HG03039 (cell line): ENCODE measurements around the gene HOXB8.

Experiments used
- ATAC-seq: cut with Tn5 transposase; IDR thresholded peaks from one replicate; pipeline ENCODE4 v1.9.1; 2021; ENCODE audit warnings: mild to moderate bottlenecking, moderate library complexity; ENCODE audit not compliant: unreplicated experiment

HOXB8 gene

GRCh38 chr17:48637323-48638260 lies 22.5 kb upstream of the HOXB8 start:
- ATAC-seq: no peak

DNA sequence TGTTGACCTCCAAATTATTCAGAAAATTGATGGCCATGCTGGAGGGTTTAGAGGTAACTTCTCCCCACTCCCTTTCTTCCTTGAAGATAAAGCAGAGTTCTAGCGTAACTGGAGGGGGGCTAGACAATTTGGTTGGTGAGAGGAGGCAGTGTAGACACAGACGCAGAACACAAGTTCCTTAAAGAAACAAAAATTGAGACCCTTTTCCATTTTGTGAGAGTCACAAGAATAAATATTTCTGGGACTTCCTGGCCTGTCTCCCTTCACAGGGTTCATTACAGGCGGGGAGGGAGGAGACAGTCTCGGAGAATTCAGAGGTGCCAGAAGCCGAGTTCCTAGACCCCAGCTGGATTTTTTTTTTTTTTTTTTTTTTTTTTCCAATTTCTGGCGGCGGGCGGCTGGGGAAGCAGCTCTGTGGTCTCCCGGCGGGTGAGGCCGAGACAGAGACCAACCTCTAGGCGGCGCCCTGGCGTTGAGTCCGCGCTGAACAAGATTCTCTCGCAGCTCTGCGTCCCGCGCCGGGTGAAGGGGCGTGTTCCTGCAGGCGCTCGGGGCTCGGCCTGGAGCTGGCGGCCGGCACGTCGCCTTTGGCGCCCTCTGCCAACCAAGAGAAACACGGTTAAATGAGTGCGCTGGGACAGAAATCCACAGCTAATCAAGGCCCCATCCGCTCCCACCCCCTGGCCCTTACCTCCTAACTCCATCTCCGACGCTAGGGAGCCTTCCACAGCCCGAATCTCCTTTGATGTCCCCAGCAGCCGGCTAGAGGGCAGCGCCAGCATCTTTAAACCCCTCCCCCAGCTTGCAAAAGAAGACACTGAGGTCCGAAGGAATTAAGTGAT lies 21.3 kb upstream of the HOXB8 start:
- no peak for ATAC-seq

DNA sequence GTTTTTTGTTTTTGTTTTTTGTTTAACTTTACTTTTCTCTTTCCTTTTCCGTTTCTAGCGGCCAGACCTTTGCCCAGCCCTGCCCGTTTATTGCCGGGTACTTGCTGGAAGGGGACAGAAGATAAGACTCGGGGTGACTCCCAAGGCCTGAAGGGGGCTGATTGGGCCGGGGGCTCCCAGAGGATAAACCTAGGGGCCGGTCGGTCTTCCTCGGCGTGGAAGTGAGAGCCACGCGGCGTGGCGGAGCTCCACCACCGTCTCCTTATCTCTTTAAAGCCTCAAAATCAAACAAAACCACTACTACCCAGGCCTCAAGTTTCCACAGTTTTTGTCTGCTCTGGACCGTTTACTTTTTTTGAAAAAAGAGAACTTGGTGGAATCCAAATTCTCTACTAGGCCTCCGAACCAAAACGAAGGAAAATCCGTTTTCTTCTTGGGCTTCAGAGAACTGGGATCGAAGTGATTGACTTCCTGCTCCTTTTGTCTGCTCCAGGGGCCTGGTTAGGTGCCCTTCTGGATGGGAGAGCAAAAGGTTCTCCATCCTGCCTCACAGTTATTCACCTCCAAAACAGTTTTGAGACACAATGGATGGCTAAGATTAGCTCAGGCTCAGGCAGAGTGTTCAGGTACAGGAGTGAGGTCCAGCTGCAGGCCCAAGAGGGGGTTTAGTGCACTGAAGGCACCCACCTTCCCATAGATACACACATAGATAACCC lies 19.6 kb upstream of the HOXB8 start:
- no peak for ATAC-seq

DNA sequence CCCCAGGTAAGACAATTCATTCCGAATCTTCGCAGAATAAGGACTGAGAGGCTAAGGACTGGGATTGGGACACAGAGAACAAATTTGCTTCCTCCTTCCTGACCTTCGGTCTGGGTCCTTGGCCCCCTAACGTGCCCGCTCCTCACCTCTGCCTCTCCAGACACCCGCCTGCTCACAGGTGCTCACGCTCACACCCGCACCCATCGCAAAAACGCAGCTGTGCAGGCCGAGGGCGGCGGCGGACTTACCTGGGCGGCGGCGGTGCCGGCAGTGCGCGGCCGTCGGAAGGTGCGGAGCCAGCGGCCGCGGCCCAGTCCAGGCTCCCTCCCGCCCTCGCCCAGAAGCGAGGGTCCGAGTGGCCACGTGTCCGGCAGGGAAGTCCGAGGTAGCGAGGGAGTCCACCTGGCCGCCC lies 18.2 kb upstream of the HOXB8 start:
- no peak for ATAC-seq

- no peak for ATAC-seq
Measured at GRCh38 chr17:48632579-48633265, 17.6 kb upstream of the HOXB8 start.

GRCh38 chr17:48631693-48632578 lies 16.8 kb upstream of the HOXB8 start:
- no peak for ATAC-seq

DNA sequence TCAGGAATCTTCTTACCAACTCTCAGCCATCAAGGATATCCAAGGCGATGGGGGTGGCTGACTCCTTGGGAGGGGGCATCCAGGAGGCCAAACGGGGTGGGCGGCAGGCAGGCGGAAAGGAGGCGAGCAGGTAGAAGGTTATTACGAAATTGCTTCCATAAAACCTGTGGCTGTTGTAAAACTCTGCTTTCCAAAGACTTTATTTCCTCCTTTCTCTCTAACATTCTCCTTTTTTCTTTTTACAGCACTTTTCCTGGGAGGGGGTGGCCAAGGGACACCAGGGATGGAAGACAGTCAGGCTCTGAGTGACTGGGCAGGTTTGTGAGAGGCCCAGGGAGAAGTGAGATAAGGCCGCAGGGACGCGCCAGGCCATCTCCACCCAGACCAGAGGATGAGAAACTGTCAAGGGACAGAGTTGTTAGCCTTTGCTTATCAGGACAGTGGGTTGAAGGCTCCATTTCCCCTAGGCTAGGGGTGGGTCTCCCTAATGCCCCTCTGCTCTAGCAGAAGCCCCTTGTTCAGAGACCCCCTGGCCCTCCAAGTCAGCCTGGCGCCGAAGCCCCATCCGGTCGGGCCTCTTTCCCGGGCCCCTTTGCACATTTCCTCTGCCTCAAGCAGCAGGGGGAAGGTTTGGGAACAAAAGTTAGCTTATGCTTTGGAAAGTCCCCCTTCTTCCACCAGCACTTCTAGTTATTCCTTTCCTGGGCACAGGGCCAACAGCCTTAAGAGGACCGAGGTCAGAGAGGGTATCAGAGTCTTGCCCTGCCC lies 16.0 kb upstream of the HOXB8 start:
- no peak for ATAC-seq

GRCh38 chr17:48630009-48630924 lies 15.2 kb upstream of the HOXB8 start:
- ATAC-seq: no peak

- no peak for ATAC-seq
Measured at GRCh38 chr17:48629411-48629759, 14.3 kb upstream of the HOXB8 start.

DNA sequence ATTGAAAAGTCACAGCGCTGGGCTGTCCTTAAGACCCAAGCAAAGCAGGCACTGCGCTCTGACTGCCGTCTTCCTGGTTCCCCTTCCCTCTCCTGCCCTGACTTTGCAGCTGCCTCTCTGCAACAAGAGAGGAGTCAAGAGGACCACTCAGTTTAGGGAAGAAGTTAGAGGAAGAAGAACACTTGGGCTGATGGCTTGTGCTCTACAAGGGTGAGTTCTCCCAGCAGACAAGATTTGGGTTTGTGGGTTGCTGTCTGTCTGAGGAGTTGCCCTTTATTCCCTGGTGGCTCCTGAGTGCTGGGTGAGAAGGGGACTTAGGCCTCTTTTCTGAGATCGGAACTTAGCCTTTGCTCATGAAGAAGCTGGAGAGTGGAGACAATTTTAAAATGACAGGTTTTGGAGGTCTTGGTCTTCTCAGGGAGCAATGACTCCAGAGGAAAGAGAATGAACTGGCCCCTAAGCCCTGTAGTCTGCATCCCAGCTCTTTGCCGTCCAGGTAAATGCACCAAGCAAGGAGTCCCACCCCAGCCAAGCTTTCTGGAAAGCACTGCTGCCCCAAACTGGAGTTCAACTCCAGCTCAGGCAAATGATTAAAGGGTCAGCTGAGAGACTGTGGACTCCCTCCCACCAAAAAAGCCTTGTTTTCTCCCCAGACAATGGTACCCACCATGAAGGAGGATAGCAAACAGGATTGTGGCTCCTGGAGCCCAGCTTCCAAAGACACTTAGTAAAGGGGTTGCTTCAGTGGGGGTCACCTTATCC lies 13.7 kb upstream of the HOXB8 start:
- no peak for ATAC-seq

- no peak for ATAC-seq
Measured at GRCh38 chr17:48627623-48628521, 12.8 kb upstream of the HOXB8 start.

- no peak for ATAC-seq
Measured at GRCh38 chr17:48627118-48627597, 12.1 kb upstream of the HOXB8 start.

- ATAC-seq: no peak
Measured at GRCh38 chr17:48626245-48627117, 11.4 kb upstream of the HOXB8 start, which contains the start of gene HOXB9. Gene HOXB9 (minus strand): TSS chr17:48626358. CDS start chr17:48626269, 89 bp downstream.

DNA sequence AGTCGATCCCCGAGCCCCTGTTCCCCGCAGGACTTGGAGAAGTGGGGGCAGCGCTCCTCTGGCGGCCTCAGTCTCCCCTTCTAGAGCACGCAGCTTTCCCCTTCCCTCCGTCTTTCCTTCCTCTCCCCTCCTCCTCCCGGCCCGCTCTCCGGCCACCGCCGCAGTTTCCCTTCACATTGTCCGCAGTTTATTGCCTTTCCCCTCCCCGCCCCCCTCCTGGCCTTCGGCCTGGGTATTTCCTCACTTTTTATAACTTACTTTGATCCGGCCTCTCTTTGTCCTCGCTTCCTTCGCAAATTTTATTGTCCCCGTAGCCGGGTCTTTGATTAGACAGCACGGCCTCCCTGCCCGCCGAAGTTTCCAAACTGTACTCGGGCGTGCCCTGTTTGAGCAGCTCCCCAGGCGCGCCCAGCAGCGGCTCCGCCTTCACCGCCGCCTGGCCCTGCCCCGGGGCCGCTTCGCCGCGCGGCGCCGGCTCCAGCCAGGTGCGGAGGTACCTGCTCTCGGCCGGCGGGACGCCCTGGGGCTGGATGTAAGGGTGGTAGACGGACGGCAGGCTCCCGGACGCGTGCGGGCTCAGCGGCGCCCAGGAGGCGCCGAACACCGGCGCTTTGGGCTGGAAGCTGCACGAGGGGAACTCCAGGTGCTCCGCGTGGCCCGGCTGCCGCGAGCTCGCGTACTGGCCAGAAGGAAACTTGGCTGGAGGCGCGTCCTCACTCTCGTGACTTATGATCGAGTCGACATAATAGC lies 10.6 kb upstream of the HOXB8 start:
- ATAC-seq: no peak
